Karpas-422 (cell line): ENCODE results near the gene ATF5. TPM values are rescaled to one million over a fixed set of nuclear protein-coding genes. Genes with fewer than 3 reads are reported as not detected.

ENCODE experiments used
- DNase-seq: peaks from one replicate; pipeline ENCODE4 v3.0.0-alpha.2; 2015
- H2AFZ ChIP-seq: fragments of 200-600 bp; sonication (generic); 2 replicates; pipeline ENCODE4 v1.6.1; 2014; ENCODE audit warnings: antibody characterized with exemption, low read length, mixed read lengths
- H3K27ac ChIP-seq: fragments of 200-600 bp; sonication (generic); 2 replicates; pipeline ENCODE4 v1.5.1; 2014; ENCODE audit warnings: mild to moderate bottlenecking, low read length, moderate library complexity
- H3K27me3 ChIP-seq: fragments of 200-600 bp; sonication (generic); 2 replicates; pipeline ENCODE4 v1.6.1; 2014; ENCODE audit warnings: low read length, mixed read lengths
- H3K36me3 ChIP-seq: fragments of 200-600 bp; sonication (generic); 2 replicates; pipeline ENCODE4 v1.6.1; 2014; ENCODE audit warnings: low read length, mixed read lengths; ENCODE audit not compliant: insufficient read depth
- H3K4me1 ChIP-seq: fragments of 200-600 bp; sonication (generic); 2 replicates; pipeline ENCODE4 v1.6.1; 2014; ENCODE audit warnings: mild to moderate bottlenecking, low read length, mixed read lengths
- H3K4me2 ChIP-seq: fragments of 200-600 bp; sonication (generic); 2 replicates; pipeline ENCODE4 v1.6.1; 2014; ENCODE audit warnings: low read length, low read depth, mild to moderate bottlenecking; ENCODE audit not compliant: poor library complexity, severe bottlenecking
- H3K4me3 ChIP-seq: fragments of 200-600 bp; sonication (generic); 2 replicates; pipeline ENCODE4 v1.5.1; 2014; ENCODE audit warnings: mild to moderate bottlenecking, antibody characterized with exemption, low read length, mixed read lengths
- H3K79me2 ChIP-seq: fragments of 200-600 bp; sonication (generic); 2 replicates; pipeline ENCODE4 v1.6.1; 2014; ENCODE audit warnings: mild to moderate bottlenecking, low read length, mixed read lengths
- H3K9ac ChIP-seq: fragments of 200-600 bp; sonication (generic); 2 replicates; pipeline ENCODE4 v1.6.0; 2014; ENCODE audit warnings: low read length
- H3K9me2 ChIP-seq: fragments of 200-600 bp; sonication (generic), shearing (Covaris generic); replicated peaks from 2 replicates; pipeline ENCODE4 v1.6.0; 2014; ENCODE audit warnings: mild to moderate bottlenecking, low read length, moderate library complexity; ENCODE audit not compliant: insufficient read depth
- H3K9me3 ChIP-seq: fragments of 300-700, 200-600 bp; sonication (generic); 2 replicates; pipeline ENCODE4 v1.6.1; 2014; ENCODE audit warnings: low read length, mixed read lengths
- H4K20me1 ChIP-seq: fragments of 200-600 bp; sonication (generic); 2 replicates; pipeline ENCODE4 v1.6.1; 2014; ENCODE audit warnings: mild to moderate bottlenecking, antibody characterized with exemption, low read length, low read depth; ENCODE audit not compliant: insufficient read depth
- total RNA-seq: library from RNA; depleted of rRNA; stranded (reverse); fragments of >200 nt; shearing (Covaris generic); gene quantifications from 2 replicates; pipeline ENCODE4 v1.2.3, GENCODE V29; 2014; ENCODE audit warnings: low replicate concordance

The ATF5 gene
- total RNA-seq, 1 experiment from 2014 or later = 537 TPM

DNA sequence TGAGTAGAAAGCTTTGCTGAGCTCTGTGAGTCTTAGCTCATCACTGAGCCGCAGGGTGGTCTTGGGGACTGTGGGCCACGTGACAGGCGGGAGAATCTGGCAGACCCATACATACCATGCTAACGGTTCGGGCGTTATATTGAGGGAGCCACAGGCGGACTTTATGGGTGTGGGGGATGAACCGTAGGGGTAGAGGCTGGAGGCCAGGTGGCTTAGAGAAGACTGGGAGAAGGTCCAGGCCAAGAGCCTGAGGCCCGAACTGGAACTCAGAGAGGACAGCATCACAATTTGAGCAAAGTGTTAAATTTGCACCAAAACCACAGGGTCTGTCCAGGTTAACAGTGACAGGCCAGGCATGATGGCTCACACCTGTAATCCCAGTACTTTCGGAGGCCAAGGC lies 15.3 kb upstream of the ATF5 start:
- H2AFZ ChIP-seq = no peak overlapping the region
- H3K9ac ChIP-seq = no peak overlapping the region
- peaks cover 17% of the 10 kb centered on the region for H3K79me2 ChIP-seq
- H3K9me3 ChIP-seq = no peaks in the 10 kb centered on the region
- H3K4me1 ChIP-seq = no peaks in the 10 kb centered on the region
- no peaks in the 10 kb centered on the region for H3K9me2 ChIP-seq
- peaks cover 65% of the 10 kb centered on the region for H3K36me3 ChIP-seq
- H3K4me2 ChIP-seq = no peak overlapping the region
- no peak overlapping the region for H3K4me3 ChIP-seq
- DNase-seq = no peak
- H3K27ac ChIP-seq = no peak overlapping the region
- peaks cover 62% of the 10 kb centered on the region; the same call in 1 of the 2 replicates for H4K20me1 ChIP-seq
- no peaks in the 10 kb centered on the region for H3K27me3 ChIP-seq

DNA sequence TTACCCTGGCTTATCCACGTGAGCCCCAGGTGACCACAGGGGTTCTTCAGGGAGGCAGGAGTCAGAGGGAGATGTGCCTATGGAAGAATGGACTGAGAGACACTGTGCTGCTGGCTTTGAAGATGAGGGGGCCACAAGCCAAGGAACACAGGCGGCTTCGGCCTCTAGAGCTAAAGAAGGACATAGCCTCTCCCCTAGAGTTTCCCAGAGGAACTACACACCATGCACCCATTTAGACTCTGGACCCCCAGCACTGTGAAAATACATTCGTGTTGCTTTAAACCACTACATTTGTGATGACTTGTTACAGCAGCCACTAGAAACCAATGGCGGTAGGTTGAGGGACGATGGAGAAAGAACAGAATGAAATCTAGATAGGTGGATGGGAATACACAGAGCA lies 13.7 kb upstream of the ATF5 start:
- H3K4me2 ChIP-seq = no peak overlapping the region
- peaks cover 54% of the 10 kb centered on the region; the same call in 1 of the 2 replicates for H4K20me1 ChIP-seq
- no peaks in the 10 kb centered on the region for H3K4me1 ChIP-seq
- no peak overlapping the region for H3K4me3 ChIP-seq
- H3K9ac ChIP-seq = no peak overlapping the region
- no peak for DNase-seq
- no peaks in the 10 kb centered on the region for H3K27me3 ChIP-seq
- H2AFZ ChIP-seq = no peak overlapping the region
- peaks cover 26% of the 10 kb centered on the region for H3K79me2 ChIP-seq
- H3K9me3 ChIP-seq = no peaks in the 10 kb centered on the region
- H3K36me3 ChIP-seq = peaks cover 64% of the 10 kb centered on the region
- H3K9me2 ChIP-seq = no peaks in the 10 kb centered on the region
- H3K27ac ChIP-seq = no peak overlapping the region

DNA sequence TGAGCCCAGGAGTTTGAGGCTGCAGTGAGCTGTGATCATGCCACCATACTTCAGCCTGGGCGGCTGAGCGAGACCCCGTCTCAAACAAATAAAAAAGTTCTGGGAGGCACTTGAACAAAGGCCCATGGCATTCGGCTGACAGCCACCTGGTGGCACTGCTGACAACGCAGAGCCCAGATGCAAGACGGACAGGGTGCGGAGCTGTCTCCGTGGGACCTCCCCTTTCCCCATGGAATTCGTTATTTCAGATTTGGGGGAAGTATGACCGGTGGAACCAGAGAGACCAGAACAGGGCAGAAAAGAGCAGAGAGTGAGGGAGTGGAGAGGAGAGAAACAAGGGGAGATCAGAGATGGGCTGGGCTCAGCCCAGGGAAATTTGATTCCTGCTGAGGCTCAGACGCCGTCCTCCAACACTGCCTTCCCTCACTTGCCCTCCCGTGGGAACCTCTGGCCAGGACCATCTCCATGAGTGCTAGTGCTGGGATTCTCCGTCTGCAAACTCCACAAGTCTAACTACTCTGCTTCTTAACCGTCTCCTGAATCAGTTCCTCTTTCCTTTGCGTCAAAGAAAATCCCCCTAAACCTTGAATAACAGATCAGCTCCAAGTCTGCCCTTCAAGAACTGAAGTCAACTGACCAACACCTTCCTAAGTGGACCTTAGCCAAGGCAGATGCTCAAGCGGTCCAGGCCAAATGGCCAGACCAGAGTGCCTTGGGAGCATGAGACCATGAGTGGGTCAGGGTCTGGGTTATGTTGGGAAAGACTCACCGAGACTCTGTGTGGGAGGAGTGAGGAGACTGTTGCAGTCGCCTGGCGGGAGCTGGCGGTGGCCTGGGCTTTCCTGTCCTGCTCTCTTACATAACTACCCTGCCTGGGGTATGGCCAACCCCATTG lies 11.9 kb upstream of the ATF5 start:
- Histone ChIP-seq H2AFZ (no peak overlapping the region), H3K4me3 (no peak overlapping the region), H3K36me3 (peaks cover 55% of the 10 kb centered on the region), H3K4me2 (no peak overlapping the region), H3K79me2 (peaks cover 44% of the 10 kb centered on the region), H3K27ac (no peak overlapping the region), H3K9me2 (no peaks in the 10 kb centered on the region), H3K9me3 (no peaks in the 10 kb centered on the region), H4K20me1 (peaks cover 51% of the 10 kb centered on the region; the same call in 1 of the 2 replicates), H3K27me3 (no peaks in the 10 kb centered on the region), H3K4me1 (no peaks in the 10 kb centered on the region), H3K9ac (no peak overlapping the region)
- DNase-seq = no peak

DNA sequence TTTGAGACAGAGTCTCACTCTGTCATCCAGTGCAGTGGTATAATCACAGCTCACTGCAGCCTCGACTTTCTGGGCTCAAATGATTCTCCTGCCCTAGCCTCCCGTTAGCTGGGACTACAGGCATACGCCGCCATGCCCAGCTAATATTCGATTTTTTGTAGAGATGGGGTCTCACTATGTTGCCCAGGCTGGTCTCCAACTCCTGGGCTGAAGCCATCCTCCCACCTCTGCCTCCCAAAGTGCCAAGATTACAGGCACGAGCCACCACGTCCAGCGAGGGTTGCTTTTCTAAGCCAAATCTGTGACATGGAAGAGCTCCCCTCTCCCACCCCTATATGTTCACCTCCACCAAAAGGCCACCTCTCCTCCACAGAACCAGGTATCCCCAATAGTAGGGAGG lies 10.9 kb upstream of the ATF5 start:
- no peaks in the 10 kb centered on the region for H3K9me3 ChIP-seq
- no peak for DNase-seq
- H3K79me2 ChIP-seq = peaks cover 54% of the 10 kb centered on the region
- no peak overlapping the region for H3K27ac ChIP-seq
- no peaks in the 10 kb centered on the region for H3K9me2 ChIP-seq
- no peak overlapping the region for H3K4me3 ChIP-seq
- peaks cover 48% of the 10 kb centered on the region for H3K36me3 ChIP-seq
- peaks cover 45% of the 10 kb centered on the region; the same call in 1 of the 2 replicates for H4K20me1 ChIP-seq
- no peak overlapping the region for H2AFZ ChIP-seq
- no peak overlapping the region for H3K9ac ChIP-seq
- H3K4me1 ChIP-seq = peaks cover 7% of the 10 kb centered on the region
- H3K4me2 ChIP-seq = no peak overlapping the region
- no peaks in the 10 kb centered on the region for H3K27me3 ChIP-seq

DNA sequence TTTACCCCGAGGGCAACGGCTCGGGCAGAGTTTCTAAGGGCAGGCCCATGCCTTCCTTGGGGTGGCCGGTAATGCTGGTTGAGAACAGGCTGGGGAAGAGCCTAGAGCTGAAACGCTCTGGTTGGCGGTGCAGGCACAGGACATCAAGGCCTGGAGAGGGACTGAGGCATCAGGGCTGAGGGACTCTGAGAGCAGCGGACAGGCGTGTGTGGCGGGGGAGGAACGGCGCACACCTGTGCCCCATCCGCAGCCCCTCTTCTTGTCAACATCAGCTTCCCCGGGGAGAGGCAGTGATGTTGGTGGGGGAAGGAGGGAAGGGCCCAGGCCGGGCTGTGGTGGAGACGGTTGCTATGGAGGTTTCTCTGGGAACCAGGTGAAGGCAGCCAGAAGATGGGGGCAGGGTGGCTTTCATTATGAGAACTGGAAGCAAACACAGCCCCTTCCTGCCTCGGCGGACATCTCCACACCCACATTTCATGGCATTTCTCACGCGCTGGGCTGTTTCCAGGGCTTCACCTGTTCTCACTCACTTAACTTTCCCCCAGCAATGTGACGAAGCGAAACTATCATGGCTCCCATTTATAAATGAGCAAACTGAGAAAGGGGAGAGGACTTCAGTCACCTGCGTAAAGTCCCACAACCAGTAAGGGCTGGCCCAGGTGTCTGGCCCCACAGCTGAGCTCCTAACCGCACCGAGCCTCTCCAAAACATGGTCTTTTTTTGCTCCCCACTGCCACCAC lies 8.2 kb upstream of the ATF5 start:
- Histone ChIP-seq H3K9me3 (no peaks in the 10 kb centered on the region), H3K4me3 (no peak overlapping the region), H4K20me1 (peaks cover 23% of the 10 kb centered on the region; the same call in 1 of the 2 replicates), H3K36me3 (peaks cover 30% of the 10 kb centered on the region), H3K4me1 (peaks cover 33% of the 10 kb centered on the region), H3K4me2 (no peak overlapping the region), H3K27ac (no peak overlapping the region), H3K9ac (no peak overlapping the region), H2AFZ (no peak overlapping the region), H3K79me2 (peaks cover 75% of the 10 kb centered on the region), H3K9me2 (no peaks in the 10 kb centered on the region), H3K27me3 (no peaks in the 10 kb centered on the region)
- DNase-seq = no peak

DNA sequence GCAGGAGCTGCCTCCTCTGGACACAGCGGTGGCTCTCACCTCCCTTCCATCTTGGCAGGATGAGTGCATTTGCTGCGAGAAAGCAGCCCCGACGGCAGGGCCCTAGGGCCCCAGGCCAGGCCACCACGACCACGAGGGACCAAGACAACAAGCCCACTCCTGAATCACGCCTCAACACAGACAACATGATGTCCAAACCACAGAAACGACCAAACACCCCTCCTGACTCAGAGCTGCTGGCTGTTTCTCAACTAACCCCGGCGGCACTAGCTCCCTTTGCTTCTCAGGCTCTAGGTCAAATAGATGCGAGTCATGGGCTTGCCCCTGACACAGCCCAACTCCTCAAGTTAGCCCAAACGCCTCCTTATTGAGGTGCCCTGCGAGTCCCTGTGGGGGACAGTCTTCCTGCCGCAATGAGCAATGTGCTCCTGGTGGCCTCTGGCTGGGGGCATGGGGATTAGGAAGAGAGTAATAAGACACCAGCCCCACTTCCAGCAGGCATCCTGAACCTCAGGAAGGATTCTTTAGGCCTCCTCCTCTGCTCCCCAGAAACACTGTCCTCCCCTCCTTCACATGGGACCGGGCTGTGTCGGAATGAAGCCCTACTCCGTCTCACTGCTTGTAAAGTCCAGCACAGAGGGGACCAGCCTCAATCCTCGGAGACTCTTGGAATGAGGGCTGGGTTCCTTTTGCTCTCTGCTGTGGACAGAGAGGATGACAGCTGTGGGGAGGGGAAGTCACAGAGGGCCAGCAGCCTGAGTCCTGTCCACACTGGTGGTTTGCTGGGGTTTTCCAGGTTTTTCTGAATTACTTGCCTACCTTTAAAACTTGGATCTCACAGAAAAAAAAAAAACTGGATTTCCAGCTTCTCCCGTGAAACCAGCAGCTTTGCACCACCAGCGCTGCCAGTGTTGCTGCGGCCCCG lies 6.9 kb upstream of the ATF5 start:
- no peak for DNase-seq
- no peak overlapping the region for H3K4me3 ChIP-seq
- H3K4me1 ChIP-seq = peaks cover 41% of the 10 kb centered on the region
- no peaks in the 10 kb centered on the region for H3K27me3 ChIP-seq
- H3K79me2 ChIP-seq = peaks cover 83% of the 10 kb centered on the region
- peak overlapping the region; percentile 91 for H3K27ac ChIP-seq
- peak overlapping the region; percentile 68; the same call in 1 of the 2 replicates for H3K9ac ChIP-seq
- no peaks in the 10 kb centered on the region for H3K9me3 ChIP-seq
- H3K9me2 ChIP-seq = no peaks in the 10 kb centered on the region
- H2AFZ ChIP-seq = no peak overlapping the region
- no peak overlapping the region for H3K4me2 ChIP-seq
- H4K20me1 ChIP-seq = peaks cover 18% of the 10 kb centered on the region; the same call in 1 of the 2 replicates
- H3K36me3 ChIP-seq = peaks cover 30% of the 10 kb centered on the region

DNA sequence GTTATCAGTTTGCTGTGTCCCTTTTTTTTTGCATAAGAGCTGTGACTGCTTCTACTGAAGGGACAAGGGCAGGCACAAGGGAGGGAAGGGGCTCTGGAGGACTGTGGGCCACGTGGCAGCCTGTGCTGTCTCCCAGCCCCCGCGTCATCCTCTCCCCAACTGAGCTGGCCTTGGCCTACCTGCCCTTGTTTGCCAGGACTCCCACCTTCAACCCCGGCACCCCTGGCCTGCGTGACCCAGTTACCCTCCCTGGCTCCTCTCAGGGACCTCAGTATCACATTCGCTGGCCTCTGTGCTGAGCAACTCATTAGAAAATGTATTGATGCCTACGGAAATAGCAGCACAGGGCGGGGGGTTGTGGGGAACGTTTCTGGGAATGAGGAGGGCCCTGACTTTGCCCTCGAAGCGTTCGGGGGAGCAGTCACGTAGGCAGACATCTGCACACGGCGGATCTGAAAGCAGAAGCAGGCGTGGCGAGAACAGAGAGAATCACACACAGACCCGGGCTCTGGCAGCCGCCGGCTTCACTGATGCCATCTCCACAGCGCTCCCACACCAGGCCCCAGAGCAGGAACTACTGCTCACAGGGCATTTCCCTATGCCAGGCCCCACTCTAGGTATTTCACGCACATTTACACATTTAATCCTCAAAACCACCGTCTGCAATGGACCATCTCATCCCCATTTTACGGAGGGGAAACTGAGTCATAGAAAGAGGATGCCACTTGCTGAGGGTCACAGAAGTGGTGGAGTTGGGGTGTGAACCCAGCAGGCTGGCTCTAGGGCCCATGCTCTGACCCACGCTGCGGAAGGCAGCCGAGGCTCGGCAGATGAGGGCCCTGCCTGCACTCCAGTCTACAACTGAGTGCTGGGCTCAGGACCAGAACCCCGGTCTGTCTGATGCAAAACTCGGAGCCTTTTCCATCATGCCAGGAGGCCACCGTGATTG lies 5.7 kb upstream of the ATF5 start:
- Histone ChIP-seq H3K4me1 (peaks cover 53% of the 10 kb centered on the region), H3K9me3 (no peaks in the 10 kb centered on the region), H3K36me3 (peaks cover 33% of the 10 kb centered on the region), H3K4me3 (peak overlapping the region; percentile 52), H3K27ac (peak overlapping the region; percentile 91), H3K27me3 (no peaks in the 10 kb centered on the region), H2AFZ (no peak overlapping the region), H3K9me2 (no peaks in the 10 kb centered on the region), H3K4me2 (peak overlapping the region; percentile 66), H3K79me2 (peaks cover 88% of the 10 kb centered on the region), H4K20me1 (0 out of 2 replicates have a peak, but pooled peaks cover 11% of the 10 kb centered on the region), H3K9ac (peak overlapping the region; percentile 68)
- no peak for DNase-seq
